Adrenal gland (tissue), 5 donors: Measurements from ENCODE around the gene PPT2.

Experiments
- POLR2A ChIP-seq, 2 donors: fragments of 450-650 bp; IDR thresholded peaks; one replicate each; pipeline ENCODE4 v1.6.1; 2017; ENCODE audit warnings: antibody characterized with exemption in 2 of 2, mild to moderate bottlenecking in 2 of 2, moderate library complexity in 1 of 2
- TF ChIP-seq, protein P1 (sequence below), 6 experiments: fragments of 450-650 bp in 4 of 6; fragments of 200-600 bp in 2 of 6; sonication (generic) in 1 of 6; IDR thresholded peaks; 1 replicate in 5 of 6; 2 replicates in 1 of 6; pipeline versions ENCODE4 v1.5.1 to v1.8.0; 2016 to 2021; ENCODE audit warnings: antibody characterized with exemption in 6 of 6, mild to moderate bottlenecking in 2 of 6, moderate library complexity in 1 of 6
- donor health status: DM: no; HTN: no; CAD: no.

DNA sequence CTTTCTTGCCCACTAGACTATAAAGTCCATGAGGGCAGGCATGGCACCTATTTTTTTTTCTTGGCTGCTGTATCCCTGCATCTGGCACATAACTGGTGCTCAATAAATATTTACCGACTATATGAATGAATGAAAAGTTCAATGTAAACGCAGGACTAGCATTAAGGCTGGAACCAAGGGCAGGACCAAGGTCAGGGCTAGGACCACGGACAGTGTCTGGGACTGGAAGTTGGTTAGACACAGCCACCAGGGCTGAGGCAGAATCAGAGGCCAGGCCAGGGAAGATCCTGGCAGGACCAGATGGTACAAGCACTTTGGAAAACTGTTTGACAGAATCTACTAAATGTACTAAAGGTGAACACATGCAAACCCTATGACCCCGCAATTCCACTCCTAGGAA is 48.5 kb upstream of the PPT2 start:
- TF ChIP-seq, protein P1, sequence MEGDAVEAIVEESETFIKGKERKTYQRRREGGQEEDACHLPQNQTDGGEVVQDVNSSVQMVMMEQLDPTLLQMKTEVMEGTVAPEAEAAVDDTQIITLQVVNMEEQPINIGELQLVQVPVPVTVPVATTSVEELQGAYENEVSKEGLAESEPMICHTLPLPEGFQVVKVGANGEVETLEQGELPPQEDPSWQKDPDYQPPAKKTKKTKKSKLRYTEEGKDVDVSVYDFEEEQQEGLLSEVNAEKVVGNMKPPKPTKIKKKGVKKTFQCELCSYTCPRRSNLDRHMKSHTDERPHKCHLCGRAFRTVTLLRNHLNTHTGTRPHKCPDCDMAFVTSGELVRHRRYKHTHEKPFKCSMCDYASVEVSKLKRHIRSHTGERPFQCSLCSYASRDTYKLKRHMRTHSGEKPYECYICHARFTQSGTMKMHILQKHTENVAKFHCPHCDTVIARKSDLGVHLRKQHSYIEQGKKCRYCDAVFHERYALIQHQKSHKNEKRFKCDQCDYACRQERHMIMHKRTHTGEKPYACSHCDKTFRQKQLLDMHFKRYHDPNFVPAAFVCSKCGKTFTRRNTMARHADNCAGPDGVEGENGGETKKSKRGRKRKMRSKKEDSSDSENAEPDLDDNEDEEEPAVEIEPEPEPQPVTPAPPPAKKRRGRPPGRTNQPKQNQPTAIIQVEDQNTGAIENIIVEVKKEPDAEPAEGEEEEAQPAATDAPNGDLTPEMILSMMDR (IDR thresholded peaks at IDR 0.05): no peak
- no peak for TF ChIP-seq POLR2A (IDR thresholded peaks at IDR 0.05)
